BLaER1 treated with 17β-estradiol and CSF1 and Interleukin-3, amounts not matched to agents 10 nM and 100 nM (cell line): ENCODE results near the gene NAALADL2.
"Not testable (repeated sequence)": the region's sequence is repeated elsewhere in the genome, so short reads cannot be mapped to it uniquely, and the experiment has no call there.

Experiments
- H3K27ac ChIP-seq, 11 experiments: shearing (Covaris generic); formaldehyde crosslinking; 2 replicates each; pipeline ENCODE4 v1.8.1; 2022
- H3K27me3 ChIP-seq, 11 experiments: shearing (Covaris generic); formaldehyde crosslinking; 2 replicates each; pipeline ENCODE4 v1.8.1; 2022
- H3K36me3 ChIP-seq, 11 experiments: shearing (Covaris generic); formaldehyde crosslinking; 2 replicates each; pipeline ENCODE4 v1.8.1; 2022
- H3K4me1 ChIP-seq, 10 experiments: shearing (Covaris generic); formaldehyde crosslinking; 2 replicates each; pipeline ENCODE4 v1.8.1; 2022
- H3K4me2 ChIP-seq, 11 experiments: shearing (Covaris generic); formaldehyde crosslinking; 2 replicates each; pipeline ENCODE4 v1.8.1; 2022
- H3K4me3 ChIP-seq, 10 experiments: shearing (Covaris generic); formaldehyde crosslinking; 2 replicates each; pipeline ENCODE4 v1.8.1; 2022
- H3K9ac ChIP-seq, 11 experiments: shearing (Covaris generic); formaldehyde crosslinking; 2 replicates each; pipeline ENCODE4 v1.8.1; 2022
- H3K9me3 ChIP-seq, 11 experiments: shearing (Covaris generic); formaldehyde crosslinking; replicated peaks in 1 of 11; 2 replicates each; pipeline ENCODE4 v1.8.1; 2022
- H4K20me1 ChIP-seq, 11 experiments: shearing (Covaris generic); formaldehyde crosslinking; 2 replicates each; pipeline ENCODE4 v1.8.1; 2022
- Cebpa-rat ChIP-seq, 11 experiments: shearing (Covaris generic); IDR thresholded peaks; 2 replicates each; pipeline ENCODE4 v1.8.1; 2022

Gene NAALADL2

GRCh38 chr3:175404027-175404426, 544.9 kb downstream of the NAALADL2 start:
- Histone ChIP-seq H3K9me3 (peaks cover 0 to 7% (median 0%) of the 10 kb centered on the region in 11 experiments; a peak in 3 of 22 replicates), H3K27me3 (no peaks in the 10 kb centered on the region), H3K4me2 (no peak overlapping the region), H3K4me1 (no peaks in the 10 kb centered on the region), H3K9ac (no peak overlapping the region), H3K36me3 (no peaks in the 10 kb centered on the region), H3K27ac (no peak overlapping the region), H4K20me1 (no peaks in the 10 kb centered on the region), H3K4me3 (no peak overlapping the region)
- no peak for TF ChIP-seq Cebpa-rat (IDR thresholded peaks at IDR 0.05)

DNA sequence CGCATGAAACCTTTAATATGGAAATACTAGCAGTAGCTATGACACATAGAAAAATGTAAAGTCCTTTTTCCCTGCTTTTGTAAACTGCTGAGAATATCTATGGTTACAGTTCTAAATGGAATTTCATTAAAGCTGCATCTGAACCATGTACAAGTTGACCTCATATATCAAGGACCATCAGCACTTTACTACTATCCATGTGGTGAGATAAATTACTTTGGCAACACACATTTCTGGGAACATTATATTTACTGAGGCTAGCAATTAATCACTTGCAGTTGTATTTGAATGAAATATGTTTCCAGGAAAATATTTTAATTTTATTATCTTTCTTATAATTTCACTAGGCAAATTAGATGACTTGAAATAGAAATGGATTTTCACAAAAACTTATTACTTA, 545.5 kb downstream of the NAALADL2 start:
- no peak for TF ChIP-seq Cebpa-rat (IDR thresholded peaks at IDR 0.05)
- Histone ChIP-seq H3K27ac (no peak overlapping the region), H3K4me2 (no peak overlapping the region)

DNA sequence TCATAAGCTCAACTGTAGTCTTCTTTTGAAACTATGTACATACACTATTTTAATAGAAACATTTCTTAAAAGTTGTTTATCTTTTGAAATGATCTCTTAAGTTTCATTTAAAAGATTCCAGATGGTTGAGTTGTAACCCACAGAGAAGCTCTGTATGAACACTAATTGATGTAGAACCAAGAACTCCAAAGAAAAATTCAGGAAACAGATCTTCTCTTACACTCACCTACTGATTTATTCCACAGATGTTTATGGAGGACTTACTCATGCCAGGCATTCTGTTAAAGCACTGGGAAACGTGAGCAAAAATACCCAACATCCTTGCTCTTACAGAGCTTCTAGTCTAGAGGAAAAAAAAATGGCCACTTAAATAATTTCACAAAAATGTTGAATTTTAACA, 551.1 kb downstream of the NAALADL2 start:
- H4K20me1 ChIP-seq, result no peaks in the 10 kb centered on the region
- no peaks in the 10 kb centered on the region for H3K27me3 ChIP-seq
- H3K4me3 ChIP-seq, result no peak overlapping the region
- no peaks in the 10 kb centered on the region for H3K4me1 ChIP-seq
- H3K4me2 ChIP-seq, result no peak overlapping the region
- H3K27ac ChIP-seq, result no peak overlapping the region
- H3K9ac ChIP-seq, result no peak overlapping the region
- no peaks in the 10 kb centered on the region for H3K36me3 ChIP-seq
- TF ChIP-seq Cebpa-rat (IDR thresholded peaks at IDR 0.05), result no peak
- peaks cover 0 to 9% (median 5%) of the 10 kb centered on the region in 11 experiments; a peak in 5 of 22 replicates for H3K9me3 ChIP-seq

More for the DNA sequence above, 545.5 kb downstream of the NAALADL2 start:
- no peak overlapping the region for H3K9ac ChIP-seq
- H3K36me3 ChIP-seq, result no peaks in the 10 kb centered on the region
- peaks cover 0 to 3% (median 0%) of the 10 kb centered on the region in 11 experiments; a peak in 2 of 22 replicates for H3K9me3 ChIP-seq
- H3K27me3 ChIP-seq, result no peaks in the 10 kb centered on the region
- H3K4me1 ChIP-seq, result no peaks in the 10 kb centered on the region
- H3K4me3 ChIP-seq, result no peak overlapping the region
- H4K20me1 ChIP-seq, result no peaks in the 10 kb centered on the region

DNA sequence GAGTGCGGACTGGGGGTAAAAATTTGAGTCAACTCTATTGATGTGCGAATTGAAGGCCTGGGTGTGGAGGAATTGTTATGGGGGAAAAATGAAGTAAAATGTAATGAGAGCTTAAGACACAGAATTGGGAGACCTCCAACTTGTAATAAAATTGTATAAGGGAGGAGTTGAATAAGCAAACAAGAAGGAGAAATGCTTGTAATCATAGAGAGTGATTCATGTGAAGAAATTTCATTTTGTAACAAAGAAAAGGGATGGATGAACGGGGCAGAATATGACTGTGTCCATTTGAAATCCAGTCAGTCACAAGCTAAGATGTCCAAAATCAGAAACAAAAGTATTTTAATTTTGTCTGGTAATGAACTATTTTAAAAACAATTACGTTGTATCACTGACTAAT, 552.3 kb downstream of the NAALADL2 start:
- no peak for TF ChIP-seq Cebpa-rat (IDR thresholded peaks at IDR 0.05)
- Histone ChIP-seq H3K36me3 (no peaks in the 10 kb centered on the region), H3K4me1 (no peaks in the 10 kb centered on the region), H3K27me3 (no peaks in the 10 kb centered on the region), H4K20me1 (no peaks in the 10 kb centered on the region), H3K4me3 (no peak overlapping the region), H3K9ac (no peak overlapping the region), H3K9me3 (peaks cover 0 to 9% (median 5%) of the 10 kb centered on the region in 11 experiments; a peak in 5 of 22 replicates), H3K27ac (no peak overlapping the region), H3K4me2 (no peak overlapping the region)

DNA sequence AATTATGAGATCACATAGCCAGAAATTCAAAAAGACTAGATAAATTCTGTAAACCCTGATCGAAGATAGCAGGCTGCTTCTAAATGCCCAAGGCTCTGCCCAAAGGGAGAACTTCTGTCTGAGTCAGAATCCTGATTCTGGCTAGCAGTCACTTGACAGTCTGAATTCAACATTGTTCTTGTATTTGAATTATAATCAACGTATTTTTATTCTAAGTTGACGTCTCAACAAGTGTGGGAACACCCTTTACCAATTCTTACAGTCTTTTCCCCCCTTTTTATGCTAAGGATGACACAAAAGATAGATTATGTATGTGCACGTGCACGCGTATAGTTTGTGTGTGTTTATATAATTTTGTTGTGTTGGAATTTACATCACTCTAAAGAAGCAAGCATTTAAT, 552.8 kb downstream of the NAALADL2 start:
- H3K27ac ChIP-seq, result no peak overlapping the region
- H3K9ac ChIP-seq, result no peak overlapping the region
- H3K4me2 ChIP-seq, result no peak overlapping the region

DNA sequence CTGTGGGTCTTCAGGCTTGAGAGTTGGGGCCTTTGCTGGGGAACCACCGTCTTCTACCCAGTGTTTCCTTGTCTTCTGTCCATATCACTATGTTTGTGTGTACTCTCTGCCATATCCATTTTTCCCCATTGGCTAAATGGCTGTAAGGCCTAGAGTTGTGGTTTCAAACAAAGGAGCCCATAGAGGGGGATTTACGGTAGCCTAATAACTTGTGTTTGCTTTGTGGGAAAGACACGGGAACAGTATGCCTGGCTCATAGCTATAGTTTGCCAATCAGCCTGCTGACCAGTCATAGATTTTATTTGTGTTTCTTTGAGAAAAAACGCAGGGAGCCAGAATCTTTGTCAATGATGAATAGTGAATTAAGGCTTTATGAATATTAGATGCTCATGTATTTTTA, 554.8 kb downstream of the NAALADL2 start:
- no peaks in the 10 kb centered on the region for H4K20me1 ChIP-seq
- H3K9ac ChIP-seq, result no peak overlapping the region
- TF ChIP-seq Cebpa-rat (IDR thresholded peaks at IDR 0.05), result no peak
- peaks cover 0 to 9% (median 5%) of the 10 kb centered on the region in 11 experiments; a peak in 5 of 22 replicates for H3K9me3 ChIP-seq
- no peak overlapping the region for H3K4me3 ChIP-seq
- H3K4me1 ChIP-seq, result no peaks in the 10 kb centered on the region
- H3K27ac ChIP-seq, result no peak overlapping the region
- H3K27me3 ChIP-seq, result no peaks in the 10 kb centered on the region
- H3K36me3 ChIP-seq, result no peaks in the 10 kb centered on the region
- no peak overlapping the region for H3K4me2 ChIP-seq

More for the DNA sequence above, 552.8 kb downstream of the NAALADL2 start:
- H4K20me1 ChIP-seq, result no peaks in the 10 kb centered on the region
- no peaks in the 10 kb centered on the region for H3K4me1 ChIP-seq
- peaks cover 0 to 9% (median 5%) of the 10 kb centered on the region in 11 experiments; a peak in 5 of 22 replicates for H3K9me3 ChIP-seq
- no peaks in the 10 kb centered on the region for H3K27me3 ChIP-seq
- no peak overlapping the region for H3K4me3 ChIP-seq
- H3K36me3 ChIP-seq, result no peaks in the 10 kb centered on the region
- TF ChIP-seq Cebpa-rat (IDR thresholded peaks at IDR 0.05), result no peak

DNA sequence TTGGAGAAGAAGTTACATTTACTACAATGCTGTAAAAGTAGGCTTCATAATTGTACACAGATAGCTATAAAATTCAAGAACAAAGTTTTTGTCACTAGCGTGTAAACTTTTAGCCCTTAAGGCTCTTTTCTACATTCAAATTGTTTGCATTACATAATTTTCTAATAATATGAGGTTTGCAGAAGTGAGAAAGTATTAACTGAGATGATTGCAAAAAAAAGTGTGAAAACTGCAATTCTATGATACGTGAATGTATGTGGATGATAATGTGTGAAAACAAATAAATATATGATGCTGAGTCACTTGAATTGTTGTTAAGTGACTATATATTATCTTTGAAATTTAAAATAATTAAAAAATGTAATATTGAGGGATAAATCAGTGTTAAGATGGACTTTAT, 557.5 kb downstream of the NAALADL2 start:
- H3K36me3 ChIP-seq, result no peaks in the 10 kb centered on the region
- H3K9ac ChIP-seq, result no peak overlapping the region
- TF ChIP-seq Cebpa-rat (IDR thresholded peaks at IDR 0.05), result no peak
- H3K9me3 ChIP-seq, result peaks cover 0 to 7% (median 4%) of the 10 kb centered on the region in 11 experiments; a peak in 5 of 22 replicates
- H3K4me3 ChIP-seq, result no peak overlapping the region
- no peaks in the 10 kb centered on the region for H3K4me1 ChIP-seq
- no peaks in the 10 kb centered on the region for H4K20me1 ChIP-seq
- H3K27me3 ChIP-seq, result no peaks in the 10 kb centered on the region
- no peak overlapping the region for H3K4me2 ChIP-seq
- no peak overlapping the region for H3K27ac ChIP-seq

GRCh38 chr3:175417426-175417825, 558.3 kb downstream of the NAALADL2 start:
- no peak overlapping the region for H3K9ac ChIP-seq
- H3K9me3 ChIP-seq, result peaks cover 0 to 7% (median 0%) of the 10 kb centered on the region in 11 experiments; a peak in 3 of 22 replicates
- H4K20me1 ChIP-seq, result no peaks in the 10 kb centered on the region
- H3K4me1 ChIP-seq, result no peaks in the 10 kb centered on the region
- H3K27me3 ChIP-seq, result no peaks in the 10 kb centered on the region
- TF ChIP-seq Cebpa-rat (IDR thresholded peaks at IDR 0.05), result no peak
- no peak overlapping the region for H3K4me3 ChIP-seq
- no peak overlapping the region for H3K27ac ChIP-seq
- no peak overlapping the region for H3K4me2 ChIP-seq
- H3K36me3 ChIP-seq, result no peaks in the 10 kb centered on the region

DNA sequence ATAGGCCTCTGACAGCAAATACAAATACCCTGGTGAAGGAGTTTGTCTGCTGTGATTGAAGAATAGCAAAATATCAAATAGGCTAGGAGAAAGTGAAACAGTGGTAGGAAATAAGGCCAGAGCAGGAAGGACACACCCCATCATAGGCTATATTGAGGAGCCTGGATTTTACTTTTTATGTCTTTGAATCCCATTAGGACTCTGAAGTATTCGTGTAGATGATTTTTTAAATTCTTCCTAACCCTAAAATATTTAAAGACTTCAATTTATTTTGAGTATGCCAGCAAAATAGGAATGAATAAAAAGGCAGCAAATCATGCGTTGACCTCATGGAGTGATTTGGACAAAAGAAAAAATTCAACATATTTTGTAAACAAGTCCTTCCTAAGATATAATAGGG, 562.8 kb downstream of the NAALADL2 start:
- Histone ChIP-seq H3K4me2 (no peak overlapping the region), H3K9me3 (peaks cover 0 to 15% (median 0%) of the 10 kb centered on the region in 11 experiments; a peak in 4 of 22 replicates), H3K4me3 (no peak overlapping the region), H3K4me1 (no peaks in the 10 kb centered on the region), H3K27me3 (no peaks in the 10 kb centered on the region), H4K20me1 (no peaks in the 10 kb centered on the region), H3K27ac (no peak overlapping the region), H3K9ac (no peak overlapping the region), H3K36me3 (no peaks in the 10 kb centered on the region)
- TF ChIP-seq Cebpa-rat (IDR thresholded peaks at IDR 0.05), result no peak

DNA sequence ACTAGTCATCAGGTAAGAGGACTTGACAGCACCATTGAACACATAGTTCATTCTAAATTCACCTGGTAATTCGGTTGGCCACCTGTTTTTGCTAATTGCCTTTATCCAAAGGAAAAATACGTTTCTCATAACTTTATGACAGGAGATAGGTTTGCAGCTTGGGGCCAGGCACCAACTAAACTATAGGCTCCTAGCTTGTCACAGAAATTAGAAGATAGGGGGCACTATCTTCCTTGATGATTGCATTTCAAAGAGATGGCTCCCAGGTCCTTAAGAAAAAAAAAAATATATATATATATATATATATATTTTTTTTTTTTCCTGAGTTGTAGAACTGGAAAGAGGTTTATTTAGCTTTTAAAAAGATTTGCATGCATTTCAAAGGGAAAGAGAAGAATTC, 563.6 kb downstream of the NAALADL2 start:
- H3K9ac ChIP-seq, result no peak overlapping the region
- no peaks in the 10 kb centered on the region for H3K27me3 ChIP-seq
- H4K20me1 ChIP-seq, result no peaks in the 10 kb centered on the region
- H3K4me1 ChIP-seq, result no peaks in the 10 kb centered on the region
- H3K4me3 ChIP-seq, result no peak overlapping the region
- no peak overlapping the region for H3K27ac ChIP-seq
- no peak overlapping the region for H3K4me2 ChIP-seq
- H3K36me3 ChIP-seq, result no peaks in the 10 kb centered on the region
- TF ChIP-seq Cebpa-rat (IDR thresholded peaks at IDR 0.05), result no peak
- H3K9me3 ChIP-seq, result peaks cover 0 to 15% (median 0%) of the 10 kb centered on the region in 11 experiments; a peak in 4 of 22 replicates

- H3K4me1 ChIP-seq, H3K27me3 ChIP-seq, H3K4me2 ChIP-seq, H3K4me3 ChIP-seq, H3K9ac ChIP-seq, H4K20me1 ChIP-seq, H3K27ac ChIP-seq, H3K36me3 ChIP-seq: not testable (repeated sequence)
- peaks cover 0 to 15% (median 0%) of the 10 kb centered on the region in 11 experiments; a peak in 4 of 22 replicates for H3K9me3 ChIP-seq
These were observed 564.7 kb downstream of the NAALADL2 start for GRCh38 chr3:175423848-175424247.
